ENCODE data around the gene ATP8B3. TPM values are rescaled to one million over a fixed set of nuclear protein-coding genes. Genes with fewer than 3 reads are reported as not detected.

The ATP8B3 gene
- total and polyA plus RNA-seq, 9 of the 15 experiments (the other 6 are each of a cell fraction or from before 2014, with no cell fraction given), result 1.2 to 12.3 (median 3.8) TPM

DNA sequence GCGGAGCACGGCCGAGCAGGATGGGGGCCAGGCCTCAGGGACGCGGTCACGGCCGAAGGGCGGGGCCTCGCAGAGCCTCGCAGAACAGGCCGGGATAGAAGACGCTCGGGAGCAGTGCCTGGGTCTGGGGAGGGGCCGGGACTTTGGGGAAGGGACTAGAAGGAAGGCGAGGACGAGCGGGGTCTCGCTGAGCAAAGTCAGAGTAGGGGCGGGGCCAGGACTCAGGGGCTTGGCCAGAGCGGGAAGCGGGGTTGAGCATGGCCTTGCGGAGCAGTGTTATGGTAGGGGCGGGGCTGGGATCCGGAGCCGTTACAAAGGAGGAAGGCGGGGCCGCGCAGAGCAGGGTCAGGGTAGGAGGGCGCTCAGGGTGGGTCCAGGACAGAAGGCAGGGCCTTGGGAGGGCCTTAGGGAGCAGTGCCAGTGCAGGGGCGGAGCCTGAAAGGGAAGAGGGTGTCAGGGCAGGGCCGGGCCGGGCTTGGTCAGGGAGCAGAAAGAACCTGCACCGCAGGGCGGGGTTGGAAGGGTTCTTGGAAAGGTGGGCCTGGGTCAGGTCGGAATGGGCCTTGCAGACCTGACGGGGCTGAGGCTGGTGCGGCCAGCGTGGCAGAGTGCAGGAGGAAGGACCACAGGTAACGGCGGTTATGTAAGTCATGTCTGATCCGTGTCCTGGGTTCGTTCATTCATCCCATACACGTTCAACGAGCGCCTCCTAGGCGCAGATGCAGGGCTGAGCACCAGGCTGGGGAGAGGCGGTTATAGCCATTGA is 533 bp upstream of the ATP8B3 start (continued):
- TF ChIP-seq, protein P1, sequence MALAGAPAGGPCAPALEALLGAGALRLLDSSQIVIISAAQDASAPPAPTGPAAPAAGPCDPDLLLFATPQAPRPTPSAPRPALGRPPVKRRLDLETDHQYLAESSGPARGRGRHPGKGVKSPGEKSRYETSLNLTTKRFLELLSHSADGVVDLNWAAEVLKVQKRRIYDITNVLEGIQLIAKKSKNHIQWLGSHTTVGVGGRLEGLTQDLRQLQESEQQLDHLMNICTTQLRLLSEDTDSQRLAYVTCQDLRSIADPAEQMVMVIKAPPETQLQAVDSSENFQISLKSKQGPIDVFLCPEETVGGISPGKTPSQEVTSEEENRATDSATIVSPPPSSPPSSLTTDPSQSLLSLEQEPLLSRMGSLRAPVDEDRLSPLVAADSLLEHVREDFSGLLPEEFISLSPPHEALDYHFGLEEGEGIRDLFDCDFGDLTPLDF (CRISPR knock-in tag; IDR thresholded peaks at IDR 0.05), result peak; percentile 81
- TF ChIP-seq ZNF57 (CRISPR knock-in tag; IDR thresholded peaks at IDR 0.05) (no peak), ZNF146 (CRISPR knock-in tag; IDR thresholded peaks at IDR 0.05; ENCODE audit: unreplicated experiment) (no peak)
- TF ChIP-seq, protein P2, sequence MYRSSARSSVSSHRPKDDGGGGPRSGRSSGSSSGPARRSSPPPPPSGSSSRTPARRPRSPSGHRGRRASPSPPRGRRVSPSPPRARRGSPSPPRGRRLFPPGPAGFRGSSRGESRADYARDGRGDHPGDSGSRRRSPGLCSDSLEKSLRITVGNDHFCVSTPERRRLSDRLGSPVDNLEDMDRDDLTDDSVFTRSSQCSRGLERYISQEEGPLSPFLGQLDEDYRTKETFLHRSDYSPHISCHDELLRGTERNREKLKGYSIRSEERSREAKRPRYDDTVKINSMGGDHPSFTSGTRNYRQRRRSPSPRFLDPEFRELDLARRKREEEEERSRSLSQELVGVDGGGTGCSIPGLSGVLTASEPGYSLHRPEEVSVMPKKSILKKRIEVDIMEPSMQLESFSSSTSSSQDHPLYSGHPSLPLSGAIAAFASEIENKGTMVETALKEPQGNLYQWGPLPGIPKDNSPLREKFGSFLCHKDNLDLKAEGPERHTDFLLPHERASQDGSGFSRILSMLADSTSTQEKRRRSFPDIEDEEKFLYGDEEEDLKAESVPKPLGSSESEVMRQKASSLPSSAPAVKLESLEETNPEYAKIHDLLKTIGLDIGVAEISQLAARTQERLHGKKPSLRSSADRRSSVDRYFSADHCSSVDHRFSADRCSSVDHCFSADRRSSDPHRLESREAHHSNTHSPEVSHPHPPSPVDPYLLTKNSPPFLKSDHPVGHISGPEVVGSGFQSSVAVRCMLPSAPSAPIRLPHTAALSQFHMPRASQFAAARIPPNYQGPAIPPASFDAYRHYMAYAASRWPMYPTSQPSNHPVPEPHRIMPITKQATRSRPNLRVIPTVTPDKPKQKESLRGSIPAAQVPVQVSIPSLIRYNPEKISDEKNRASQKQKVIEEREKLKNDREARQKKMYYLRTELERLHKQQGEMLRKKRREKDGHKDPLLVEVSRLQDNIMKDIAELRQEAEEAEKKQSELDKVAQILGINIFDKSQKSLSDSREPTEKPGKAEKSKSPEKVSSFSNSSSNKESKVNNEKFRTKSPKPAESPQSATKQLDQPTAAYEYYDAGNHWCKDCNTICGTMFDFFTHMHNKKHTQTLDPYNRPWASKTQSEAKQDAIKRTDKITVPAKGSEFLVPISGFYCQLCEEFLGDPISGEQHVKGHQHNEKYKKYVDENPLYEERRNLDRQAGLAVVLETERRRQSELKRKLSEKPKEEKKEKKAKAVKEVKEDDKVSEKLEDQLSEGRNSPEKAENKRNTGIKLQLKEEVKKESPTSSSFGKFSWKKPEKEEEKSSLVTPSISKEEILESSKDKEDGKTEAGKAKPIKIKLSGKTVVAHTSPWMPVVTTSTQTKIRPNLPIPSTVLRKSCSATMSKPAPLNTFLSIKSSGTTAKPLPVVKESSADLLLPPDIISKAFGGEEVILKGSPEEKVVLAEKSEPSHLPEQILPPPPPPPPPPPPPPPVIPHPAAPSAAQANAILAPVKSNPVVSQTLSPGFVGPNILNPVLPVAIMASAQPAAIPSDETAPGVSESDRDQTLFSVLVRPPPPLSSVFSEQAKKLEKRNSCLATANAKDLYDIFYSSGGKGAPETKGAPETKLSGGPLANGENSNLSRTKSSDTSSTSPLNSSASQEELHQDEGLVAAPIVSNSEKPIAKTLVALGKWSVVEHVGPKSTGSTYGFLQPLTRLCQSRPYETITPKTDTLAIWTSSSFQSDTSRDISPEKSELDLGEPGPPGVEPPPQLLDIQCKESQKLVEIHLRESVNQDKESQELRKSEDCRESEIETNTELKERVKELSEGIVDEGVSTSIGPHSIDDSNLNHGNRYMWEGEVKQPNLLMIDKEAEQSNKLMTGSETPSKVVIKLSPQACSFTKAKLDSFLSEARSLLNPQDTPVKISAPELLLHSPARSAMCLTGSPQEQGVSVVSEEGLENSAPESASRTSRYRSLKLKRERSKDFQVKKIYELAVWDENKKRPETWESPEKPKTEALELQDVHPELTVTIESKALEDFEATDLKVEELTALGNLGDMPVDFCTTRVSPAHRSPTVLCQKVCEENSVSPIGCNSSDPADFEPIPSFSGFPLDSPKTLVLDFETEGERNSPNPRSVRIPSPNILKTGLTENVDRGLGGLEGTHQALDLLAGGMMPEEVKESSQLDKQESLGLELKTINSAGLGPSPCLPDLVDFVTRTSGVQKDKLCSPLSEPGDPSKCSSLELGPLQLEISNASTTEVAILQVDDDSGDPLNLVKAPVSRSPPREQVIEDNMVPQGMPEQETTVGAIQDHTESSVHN (IDR thresholded peaks at IDR 0.05; ENCODE audit: borderline replicate concordance in 1 of 2, low read depth in 1 of 2), result no peak
- TF ChIP-seq, protein P3, sequence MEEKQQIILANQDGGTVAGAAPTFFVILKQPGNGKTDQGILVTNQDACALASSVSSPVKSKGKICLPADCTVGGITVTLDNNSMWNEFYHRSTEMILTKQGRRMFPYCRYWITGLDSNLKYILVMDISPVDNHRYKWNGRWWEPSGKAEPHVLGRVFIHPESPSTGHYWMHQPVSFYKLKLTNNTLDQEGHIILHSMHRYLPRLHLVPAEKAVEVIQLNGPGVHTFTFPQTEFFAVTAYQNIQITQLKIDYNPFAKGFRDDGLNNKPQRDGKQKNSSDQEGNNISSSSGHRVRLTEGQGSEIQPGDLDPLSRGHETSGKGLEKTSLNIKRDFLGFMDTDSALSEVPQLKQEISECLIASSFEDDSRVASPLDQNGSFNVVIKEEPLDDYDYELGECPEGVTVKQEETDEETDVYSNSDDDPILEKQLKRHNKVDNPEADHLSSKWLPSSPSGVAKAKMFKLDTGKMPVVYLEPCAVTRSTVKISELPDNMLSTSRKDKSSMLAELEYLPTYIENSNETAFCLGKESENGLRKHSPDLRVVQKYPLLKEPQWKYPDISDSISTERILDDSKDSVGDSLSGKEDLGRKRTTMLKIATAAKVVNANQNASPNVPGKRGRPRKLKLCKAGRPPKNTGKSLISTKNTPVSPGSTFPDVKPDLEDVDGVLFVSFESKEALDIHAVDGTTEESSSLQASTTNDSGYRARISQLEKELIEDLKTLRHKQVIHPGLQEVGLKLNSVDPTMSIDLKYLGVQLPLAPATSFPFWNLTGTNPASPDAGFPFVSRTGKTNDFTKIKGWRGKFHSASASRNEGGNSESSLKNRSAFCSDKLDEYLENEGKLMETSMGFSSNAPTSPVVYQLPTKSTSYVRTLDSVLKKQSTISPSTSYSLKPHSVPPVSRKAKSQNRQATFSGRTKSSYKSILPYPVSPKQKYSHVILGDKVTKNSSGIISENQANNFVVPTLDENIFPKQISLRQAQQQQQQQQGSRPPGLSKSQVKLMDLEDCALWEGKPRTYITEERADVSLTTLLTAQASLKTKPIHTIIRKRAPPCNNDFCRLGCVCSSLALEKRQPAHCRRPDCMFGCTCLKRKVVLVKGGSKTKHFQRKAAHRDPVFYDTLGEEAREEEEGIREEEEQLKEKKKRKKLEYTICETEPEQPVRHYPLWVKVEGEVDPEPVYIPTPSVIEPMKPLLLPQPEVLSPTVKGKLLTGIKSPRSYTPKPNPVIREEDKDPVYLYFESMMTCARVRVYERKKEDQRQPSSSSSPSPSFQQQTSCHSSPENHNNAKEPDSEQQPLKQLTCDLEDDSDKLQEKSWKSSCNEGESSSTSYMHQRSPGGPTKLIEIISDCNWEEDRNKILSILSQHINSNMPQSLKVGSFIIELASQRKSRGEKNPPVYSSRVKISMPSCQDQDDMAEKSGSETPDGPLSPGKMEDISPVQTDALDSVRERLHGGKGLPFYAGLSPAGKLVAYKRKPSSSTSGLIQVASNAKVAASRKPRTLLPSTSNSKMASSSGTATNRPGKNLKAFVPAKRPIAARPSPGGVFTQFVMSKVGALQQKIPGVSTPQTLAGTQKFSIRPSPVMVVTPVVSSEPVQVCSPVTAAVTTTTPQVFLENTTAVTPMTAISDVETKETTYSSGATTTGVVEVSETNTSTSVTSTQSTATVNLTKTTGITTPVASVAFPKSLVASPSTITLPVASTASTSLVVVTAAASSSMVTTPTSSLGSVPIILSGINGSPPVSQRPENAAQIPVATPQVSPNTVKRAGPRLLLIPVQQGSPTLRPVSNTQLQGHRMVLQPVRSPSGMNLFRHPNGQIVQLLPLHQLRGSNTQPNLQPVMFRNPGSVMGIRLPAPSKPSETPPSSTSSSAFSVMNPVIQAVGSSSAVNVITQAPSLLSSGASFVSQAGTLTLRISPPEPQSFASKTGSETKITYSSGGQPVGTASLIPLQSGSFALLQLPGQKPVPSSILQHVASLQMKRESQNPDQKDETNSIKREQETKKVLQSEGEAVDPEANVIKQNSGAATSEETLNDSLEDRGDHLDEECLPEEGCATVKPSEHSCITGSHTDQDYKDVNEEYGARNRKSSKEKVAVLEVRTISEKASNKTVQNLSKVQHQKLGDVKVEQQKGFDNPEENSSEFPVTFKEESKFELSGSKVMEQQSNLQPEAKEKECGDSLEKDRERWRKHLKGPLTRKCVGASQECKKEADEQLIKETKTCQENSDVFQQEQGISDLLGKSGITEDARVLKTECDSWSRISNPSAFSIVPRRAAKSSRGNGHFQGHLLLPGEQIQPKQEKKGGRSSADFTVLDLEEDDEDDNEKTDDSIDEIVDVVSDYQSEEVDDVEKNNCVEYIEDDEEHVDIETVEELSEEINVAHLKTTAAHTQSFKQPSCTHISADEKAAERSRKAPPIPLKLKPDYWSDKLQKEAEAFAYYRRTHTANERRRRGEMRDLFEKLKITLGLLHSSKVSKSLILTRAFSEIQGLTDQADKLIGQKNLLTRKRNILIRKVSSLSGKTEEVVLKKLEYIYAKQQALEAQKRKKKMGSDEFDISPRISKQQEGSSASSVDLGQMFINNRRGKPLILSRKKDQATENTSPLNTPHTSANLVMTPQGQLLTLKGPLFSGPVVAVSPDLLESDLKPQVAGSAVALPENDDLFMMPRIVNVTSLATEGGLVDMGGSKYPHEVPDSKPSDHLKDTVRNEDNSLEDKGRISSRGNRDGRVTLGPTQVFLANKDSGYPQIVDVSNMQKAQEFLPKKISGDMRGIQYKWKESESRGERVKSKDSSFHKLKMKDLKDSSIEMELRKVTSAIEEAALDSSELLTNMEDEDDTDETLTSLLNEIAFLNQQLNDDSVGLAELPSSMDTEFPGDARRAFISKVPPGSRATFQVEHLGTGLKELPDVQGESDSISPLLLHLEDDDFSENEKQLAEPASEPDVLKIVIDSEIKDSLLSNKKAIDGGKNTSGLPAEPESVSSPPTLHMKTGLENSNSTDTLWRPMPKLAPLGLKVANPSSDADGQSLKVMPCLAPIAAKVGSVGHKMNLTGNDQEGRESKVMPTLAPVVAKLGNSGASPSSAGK (IDR thresholded peaks at IDR 0.05), result no peak
